CD4-positive, alpha-beta T cell treated with Interferon alpha-2 for 1 hour (primary cell): ENCODE measurements around the gene LCLAT1.
"Not testable (repeated sequence)": the region's sequence is repeated elsewhere in the genome, so short reads cannot be mapped to it uniquely, and the experiment has no call there.

Source experiments
- DNase-seq, 2 donors: peaks; one replicate each; pipeline ENCODE4 v3.0.0-alpha.2; 2020 to 2022

LCLAT1 gene

DNA sequence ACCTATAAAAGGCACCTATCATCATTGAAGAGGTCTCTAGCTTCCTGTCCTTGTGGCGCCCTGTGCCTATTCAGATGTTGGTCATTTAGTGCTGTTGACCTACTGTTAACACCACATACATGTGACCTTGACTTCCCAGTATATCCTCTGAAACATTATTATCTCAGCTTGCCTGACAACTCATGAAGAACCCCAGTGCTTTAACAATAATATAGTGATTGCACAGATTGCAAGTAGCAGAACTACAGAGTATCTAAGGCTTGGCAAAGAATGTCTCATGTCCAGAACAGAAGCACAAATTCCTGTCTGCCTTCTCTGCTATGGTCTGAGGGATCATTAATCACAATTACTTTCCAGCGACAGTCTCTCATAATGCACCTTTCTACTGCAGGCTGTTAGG, 165.3 kb downstream of the LCLAT1 start:
- no peak for DNase-seq

GRCh38 chr2:30613001-30613400, 166.0 kb downstream of the LCLAT1 start:
- no peak for DNase-seq

DNA sequence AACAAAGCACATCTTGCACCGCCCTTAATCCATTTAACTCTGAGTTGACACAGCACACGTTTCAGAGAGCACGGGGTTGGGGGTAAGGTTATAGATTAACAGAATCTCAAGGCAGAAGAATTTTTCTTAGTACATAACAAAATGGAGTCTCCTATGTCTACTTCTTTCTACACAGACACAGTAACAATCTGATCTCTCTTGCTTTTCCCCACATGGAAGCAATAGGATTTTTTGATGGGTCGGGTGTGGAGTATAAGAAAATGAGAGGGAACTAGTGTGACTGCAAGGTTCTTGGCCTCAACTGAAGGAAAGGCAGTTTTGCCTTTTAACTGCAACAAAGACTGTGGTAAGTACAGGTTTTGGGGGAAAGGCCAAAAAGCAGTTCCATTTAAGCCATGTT, 167.2 kb downstream of the LCLAT1 start:
- not testable (repeated sequence) for DNase-seq

DNA sequence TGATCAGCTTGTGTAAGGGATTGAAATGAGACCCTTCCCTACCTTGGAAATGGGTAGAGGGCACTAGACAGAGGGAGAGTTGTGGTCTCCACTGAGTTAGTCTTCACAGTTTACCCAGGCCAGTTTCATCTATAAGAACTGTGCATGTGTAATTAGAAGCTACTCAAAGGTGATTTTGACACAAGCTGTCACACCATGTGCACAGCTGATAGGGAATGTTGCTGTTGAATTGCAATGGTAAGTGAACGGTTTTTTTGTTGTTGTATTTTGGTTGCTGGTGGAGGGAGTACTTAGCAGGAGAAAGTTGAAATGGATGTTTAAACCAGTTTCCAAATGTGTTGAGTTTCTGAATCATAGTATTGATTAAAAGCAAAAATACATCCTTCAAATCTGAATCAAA, 168.9 kb downstream of the LCLAT1 start:
- no peak for DNase-seq

DNA sequence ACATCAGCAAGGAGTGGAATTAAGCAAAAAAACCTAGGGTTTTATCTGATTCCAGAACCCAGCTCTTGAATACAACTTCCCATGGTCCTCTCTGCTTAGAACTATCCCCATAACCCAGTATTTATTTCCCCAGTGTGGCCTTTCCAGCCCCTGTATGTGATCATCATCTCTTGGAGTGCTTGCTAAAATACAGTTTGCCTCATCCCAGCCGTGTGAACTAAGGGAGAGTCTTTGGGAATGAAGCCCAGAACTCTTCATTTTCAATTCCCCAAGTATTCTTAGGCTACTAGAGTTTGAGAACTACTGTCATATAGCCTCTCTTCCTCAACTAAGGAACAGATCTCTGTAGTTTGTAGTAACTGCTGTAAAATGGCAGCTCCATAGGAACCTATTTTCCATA, 173.1 kb downstream of the LCLAT1 start:
- DNase-seq: no peak

- no peak for DNase-seq
These were observed 174.8 kb downstream of the LCLAT1 start for GRCh38 chr2:30621836-30622235.

DNA sequence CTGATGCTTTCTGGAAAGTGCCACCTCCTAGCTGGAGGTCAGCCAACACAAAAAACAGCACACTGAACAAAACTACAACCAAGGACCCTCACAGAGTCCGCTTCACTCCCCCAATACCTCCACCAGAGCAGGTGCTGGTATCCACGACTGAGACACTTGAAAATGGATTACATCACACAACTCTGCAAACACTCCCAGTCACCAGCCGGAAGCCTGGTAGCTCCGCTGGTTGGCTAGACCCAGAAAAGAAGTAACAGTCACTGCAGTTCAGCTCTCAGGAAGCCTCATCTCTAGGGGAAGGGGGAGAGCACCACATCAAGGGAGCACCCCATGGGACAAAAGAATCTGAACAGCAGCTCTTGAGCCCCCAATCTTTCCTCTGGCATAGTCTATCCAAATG, 175.4 kb downstream of the LCLAT1 start:
- no peak for DNase-seq

DNA sequence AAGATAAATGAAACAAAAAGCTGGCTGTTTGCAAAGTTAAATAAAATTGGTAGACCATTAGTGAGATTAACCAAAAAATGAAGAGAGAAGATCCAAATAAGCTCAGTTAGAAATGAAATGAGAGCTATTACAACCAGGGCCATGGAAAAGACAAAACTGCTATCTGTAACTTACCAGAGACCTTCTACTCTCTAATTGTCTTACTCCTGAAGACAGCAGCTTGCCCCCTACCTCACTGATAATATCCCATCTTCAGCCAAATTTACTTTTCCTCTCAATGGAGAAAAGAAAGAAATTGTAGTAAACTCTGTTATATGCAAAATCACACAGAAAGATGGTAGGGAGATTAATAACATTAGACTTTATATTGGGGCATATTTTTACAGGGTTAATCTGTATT, 178.2 kb downstream of the LCLAT1 start:
- no peak for DNase-seq

- no peak for DNase-seq
These were observed 178.7 kb downstream of the LCLAT1 start for GRCh38 chr2:30625701-30626100.

DNA sequence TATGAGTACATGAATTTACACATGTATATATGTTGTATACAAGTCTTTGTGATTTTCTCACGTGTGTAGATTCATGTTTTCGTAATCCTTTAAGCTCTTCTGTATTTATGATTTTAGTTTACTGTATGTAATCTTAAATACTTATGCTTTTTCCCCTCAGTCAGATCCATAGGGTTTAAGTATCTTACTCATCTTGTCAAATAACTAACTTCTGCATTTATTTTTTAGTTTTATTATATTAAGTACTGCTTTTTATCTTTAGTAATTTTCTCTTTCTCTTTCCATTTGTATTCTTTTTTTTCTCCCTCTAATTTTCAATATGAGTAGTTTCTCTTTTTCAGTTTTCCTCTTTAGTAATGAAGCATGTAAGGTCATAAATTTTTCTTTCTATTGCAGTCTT, 179.4 kb downstream of the LCLAT1 start:
- no peak for DNase-seq

DNA sequence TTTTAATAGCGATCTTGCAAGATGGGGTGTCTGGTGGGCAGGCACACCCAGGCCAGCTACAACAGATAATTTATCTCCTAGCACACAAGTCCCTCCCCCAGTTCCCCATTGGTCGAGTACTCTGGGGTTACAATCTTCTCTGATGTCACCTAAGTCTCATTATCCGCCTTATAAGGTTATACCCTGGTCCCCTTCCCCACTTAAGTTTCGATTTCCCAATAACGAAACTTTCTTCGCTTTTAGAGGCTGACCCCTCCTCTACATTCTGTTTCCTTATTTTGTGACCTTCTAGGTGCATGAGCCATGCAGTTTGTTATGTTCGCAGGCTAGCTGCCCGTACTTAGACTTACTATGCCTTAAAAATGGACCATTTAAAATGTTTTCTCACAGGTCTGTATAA, 180.1 kb downstream of the LCLAT1 start:
- DNase-seq: no peak

GRCh38 chr2:30628341-30628740, 181.3 kb downstream of the LCLAT1 start:
- no peak for DNase-seq

DNA sequence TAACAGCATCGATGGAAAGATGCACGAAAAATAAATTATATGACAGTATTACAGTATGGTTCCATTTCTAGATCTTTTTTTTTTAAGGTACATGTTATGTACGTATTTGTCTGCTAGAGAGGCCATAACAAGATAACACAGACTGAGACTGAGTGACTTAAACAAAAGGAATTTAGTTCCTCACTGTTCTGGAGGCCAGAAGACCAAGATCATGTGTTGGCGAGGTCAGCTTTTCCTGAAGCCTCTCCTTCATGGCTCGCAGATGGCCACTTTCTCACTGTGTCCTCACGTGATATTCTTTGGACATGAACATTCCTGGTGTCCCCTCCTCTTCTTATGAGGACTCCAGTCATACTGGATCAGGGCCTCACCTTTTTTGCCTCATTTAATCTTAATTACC, 182.8 kb downstream of the LCLAT1 start:
- no peak for DNase-seq

DNA sequence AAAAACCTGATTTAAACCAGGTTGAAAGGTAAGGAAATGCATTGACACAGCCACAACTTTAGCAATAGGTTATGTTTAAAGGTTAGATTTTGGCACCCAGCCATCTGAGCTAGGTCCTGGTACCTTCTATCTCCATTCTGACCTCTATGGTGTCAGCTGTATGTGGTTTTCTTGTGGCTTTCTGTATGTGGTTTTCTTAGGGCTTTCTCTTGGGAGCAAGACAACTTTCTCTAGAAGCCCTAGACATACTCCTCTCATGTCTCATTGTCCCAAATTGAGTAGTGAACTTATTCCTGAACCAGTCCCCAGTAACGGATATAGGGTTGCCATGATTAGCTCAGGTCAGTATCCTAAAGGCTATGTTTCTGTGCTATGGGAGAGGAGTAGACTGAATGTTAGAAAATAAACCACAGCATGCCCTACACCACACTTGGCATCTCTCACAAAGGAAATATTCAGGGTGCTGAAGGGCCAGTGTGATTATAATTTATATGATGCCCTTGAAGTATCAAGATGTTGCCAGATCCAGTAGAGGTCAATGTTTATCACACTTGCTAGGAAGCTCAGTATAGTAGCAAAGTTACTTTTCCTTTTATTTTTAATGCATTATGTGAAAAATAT, 184.1 kb downstream of the LCLAT1 start:
- peak in 1 of 2 donors; percentile 16 for DNase-seq

- DNase-seq: no peak
These were observed 186.0 kb downstream of the LCLAT1 start for GRCh38 chr2:30633039-30633438.

- no peak for DNase-seq
These were observed 189.3 kb downstream of the LCLAT1 start for GRCh38 chr2:30636311-30636710.

DNA sequence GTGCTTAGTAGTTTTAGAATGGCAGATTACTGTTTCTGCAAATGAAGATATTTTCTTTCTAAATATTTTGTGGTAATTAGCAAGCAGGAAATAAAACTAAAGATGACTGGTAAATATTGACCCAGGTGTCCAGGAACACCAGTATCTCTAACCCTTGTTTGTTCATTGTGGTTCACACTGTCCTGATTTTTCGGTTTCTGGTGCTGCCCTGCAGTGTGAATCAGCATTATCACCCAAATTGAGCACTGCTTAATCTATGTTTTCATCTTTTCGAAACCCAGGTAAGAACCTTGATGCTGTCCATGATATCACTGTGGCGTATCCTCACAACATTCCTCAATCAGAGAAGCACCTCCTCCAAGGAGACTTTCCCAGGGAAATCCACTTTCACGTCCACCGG, 192.8 kb downstream of the LCLAT1 start:
- DNase-seq: no peak

GRCh38 chr2:30641765-30642345, 194.8 kb downstream of the LCLAT1 start:
- no peak for DNase-seq

DNA sequence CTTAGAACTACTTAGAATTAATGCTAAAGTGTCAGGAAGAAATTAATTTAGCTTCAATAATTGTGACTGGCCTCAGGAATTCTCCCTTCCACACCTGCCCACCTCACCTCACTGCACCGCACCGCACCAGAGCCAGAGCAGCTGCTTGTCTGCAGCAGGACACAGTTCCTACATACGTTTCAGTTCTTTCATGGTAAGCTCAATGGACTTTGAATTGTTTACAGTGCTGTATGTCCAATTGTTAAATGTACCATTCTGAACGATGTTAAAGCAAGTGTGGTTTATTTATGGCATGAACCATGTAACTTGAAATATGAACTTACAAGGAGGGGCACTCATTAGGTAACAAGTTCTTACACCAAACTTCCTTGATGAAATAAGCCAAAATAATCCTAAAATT, 196.0 kb downstream of the LCLAT1 start:
- not testable (repeated sequence) for DNase-seq

- DNase-seq: no peak
These were observed 196.6 kb downstream of the LCLAT1 start for GRCh38 chr2:30643674-30644073.

DNA sequence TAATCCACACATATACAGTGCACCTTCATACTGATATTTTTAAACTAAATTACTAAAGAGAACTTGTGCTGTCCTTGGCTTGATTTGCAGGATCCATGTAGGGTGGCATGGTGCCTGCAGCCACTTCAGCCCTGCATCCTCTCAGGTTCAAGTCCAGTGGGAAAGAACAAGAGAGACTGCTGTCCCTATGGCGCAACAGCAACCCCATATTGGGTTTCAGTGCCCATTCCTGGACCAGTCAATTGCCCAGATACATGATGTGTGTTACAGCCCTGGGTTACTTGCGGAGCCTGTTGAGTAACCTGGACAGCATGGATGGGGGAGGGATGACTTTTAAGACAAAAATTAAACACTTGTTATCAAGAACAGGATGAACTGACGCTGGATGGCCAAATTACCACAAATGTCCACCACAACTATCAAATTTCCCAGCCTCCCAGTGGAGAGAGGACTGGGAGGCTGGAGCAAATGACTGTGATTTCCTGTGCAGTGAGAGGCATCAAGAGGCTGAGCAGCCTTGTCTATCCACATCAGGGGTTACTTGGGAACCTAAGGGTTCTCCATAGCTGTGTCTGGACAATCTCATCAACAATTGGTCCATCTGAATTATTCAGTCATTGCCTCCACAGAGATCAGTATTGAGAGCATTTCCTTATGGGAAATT, 198.2 kb downstream of the LCLAT1 start:
- no peak for DNase-seq

DNA sequence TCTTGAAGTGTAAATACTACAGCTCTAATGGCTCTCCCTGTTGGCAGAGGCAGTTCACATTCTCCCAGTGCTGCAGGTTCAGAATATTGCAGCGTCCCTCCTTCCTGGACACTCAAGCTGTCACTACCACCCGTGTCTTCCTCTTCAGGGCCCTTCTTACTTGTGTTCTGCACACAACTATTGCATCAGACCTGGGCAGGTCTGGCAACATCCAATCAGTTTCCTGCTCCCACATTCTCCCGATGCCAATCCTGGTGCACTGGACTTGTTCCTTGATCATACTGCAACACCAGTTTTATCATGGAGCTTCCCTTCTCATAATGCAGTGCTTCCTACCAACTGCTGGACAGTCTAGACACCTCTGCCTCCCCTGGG, 198.7 kb downstream of the LCLAT1 start:
- no peak for DNase-seq

DNA sequence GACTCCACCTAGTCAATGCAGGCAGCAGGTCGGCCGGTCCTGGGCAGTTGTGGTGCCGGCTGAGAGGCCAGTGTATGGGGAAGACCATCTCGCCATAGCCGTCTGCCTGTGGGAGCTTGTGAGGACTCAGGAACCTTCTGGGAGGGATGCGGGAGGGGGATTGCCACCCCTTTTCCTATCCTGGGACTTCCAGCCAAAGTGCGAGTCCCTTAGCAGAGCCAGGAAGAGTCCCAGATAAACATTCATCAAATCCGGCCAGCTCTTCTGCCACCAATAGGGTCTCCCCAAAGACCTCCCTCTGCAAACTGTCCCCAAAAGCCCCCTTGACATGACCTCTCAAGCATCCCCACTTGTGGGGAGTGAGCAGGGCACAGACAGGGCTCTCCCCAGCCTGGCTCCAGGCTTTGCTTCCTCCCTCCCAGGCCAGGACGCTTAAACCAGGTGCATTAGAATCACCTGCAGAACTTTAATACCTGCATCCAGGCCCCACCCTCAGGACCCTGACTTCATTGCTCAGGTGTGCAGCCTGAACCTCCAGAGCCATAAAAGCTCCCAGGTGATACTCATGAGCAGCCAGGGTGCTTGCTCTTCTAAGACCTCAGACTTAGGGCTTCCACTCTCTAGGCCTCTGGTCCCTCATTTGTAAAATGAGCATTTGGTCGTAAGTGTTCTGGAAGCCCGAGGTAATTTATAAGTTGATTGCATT, 200.9 kb downstream of the LCLAT1 start:
- DNase-seq: no peak

DNA sequence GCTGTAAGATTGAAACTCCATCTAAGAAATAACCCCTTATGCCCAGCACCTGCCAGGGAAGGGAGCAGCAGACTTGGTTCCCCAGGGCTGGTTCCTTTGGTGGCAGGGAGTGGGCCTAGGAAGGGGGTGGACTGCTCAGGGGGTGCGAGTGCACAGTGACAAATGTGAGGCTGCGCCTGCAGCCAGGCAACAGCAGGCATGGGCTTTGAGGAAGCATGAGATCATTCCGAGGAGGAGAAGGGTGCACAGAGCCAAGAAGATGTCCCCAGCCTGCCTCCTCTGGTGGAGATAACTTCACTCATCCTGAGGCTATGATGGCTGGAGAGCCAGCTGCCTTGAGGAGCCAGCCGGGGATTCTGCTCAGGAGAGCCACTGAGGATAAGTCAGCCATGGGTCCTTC, 202.2 kb downstream of the LCLAT1 start:
- DNase-seq: no peak
